ENCODE measurements around the gene MELTF. TPM values are rescaled to one million over a fixed set of nuclear protein-coding genes. Genes with fewer than 3 reads are reported as not detected.

Gene MELTF
- total RNA-seq, 1 experiment from 2014 or later: 9.2 TPM

GRCh38 chr3:196996454-196997265 lies 33.0 kb downstream of the MELTF start:
- Mint-ChIP-seq H3K27me3 (ENCODE audit: low read depth) (peaks cover 1% of the 10 kb centered on the region; the same call in 1 of the 2 replicates), H3K36me3 (ENCODE audit: insufficient read depth in 1 of 3, low read depth in 3 of 3) (no peaks in the 10 kb centered on the region), H3K4me1 (peaks cover under 1 to 8% of the 10 kb centered on the region in 2 experiments; a peak in 3 of 4 replicates), H3K4me3 (no peak overlapping the region), H3K9me3 (no peaks in the 10 kb centered on the region; a peak in 1 of 5 replicates), H3K27ac (no peak overlapping the region; a peak in 1 of 7 replicates)
- Histone ChIP-seq H3K27me3 (ENCODE audit: insufficient read depth, low read length) (0 out of 2 replicates have a peak, but pooled peaks cover 2% of the 10 kb centered on the region), H3K14ac (ENCODE audit: insufficient read depth, low read length) (no peak overlapping the region), H3K23me2 (ENCODE audit: insufficient read length, low read depth, low read length, poor library complexity, severe bottlenecking) (no peaks in the 10 kb centered on the region), H3T11ph (ENCODE audit: low read length) (no peak overlapping the region), H4K91ac (ENCODE audit: insufficient read length, low read depth, low read length) (no peak overlapping the region), H3K23ac (ENCODE audit: insufficient read length, low read depth, low read length) (no peak overlapping the region), H4K8ac (replicated peaks; ENCODE audit: insufficient read length, low read depth, low read length) (no peak overlapping the region), H4K20me1 (ENCODE audit: control insufficient read depth, insufficient read depth, insufficient read length) (no peaks in the 10 kb centered on the region), H2BK120ac (ENCODE audit: low read depth, low read length, poor library complexity, severe bottlenecking) (no peak overlapping the region), H3K4ac (ENCODE audit: low read depth, low read length) (no peak overlapping the region), H4K5ac (ENCODE audit: insufficient read length, low read depth, low read length) (no peak overlapping the region), H3K18ac (ENCODE audit: insufficient read length, low read depth, low read length) (no peak overlapping the region), H3K4me2 (ENCODE audit: insufficient read depth, insufficient read length, low read length) (no peak overlapping the region), H3K56ac (ENCODE audit: insufficient read length, low read depth, low read length) (no peak overlapping the region), H3K9me3 (ENCODE audit: control insufficient read depth, low read depth, low read length) (no peaks in the 10 kb centered on the region), H2BK5ac (ENCODE audit: insufficient read length, low read length) (no peak overlapping the region), H2BK15ac (ENCODE audit: low read depth, low read length) (no peak overlapping the region), H3K79me1 (ENCODE audit: insufficient read depth, low read depth, low read length, poor library complexity, severe bottlenecking) (no peaks in the 10 kb centered on the region), H2AK5ac (ENCODE audit: insufficient read length, low read length) (no peak overlapping the region), H2BK12ac (ENCODE audit: insufficient read length, low read depth, low read length) (no peak overlapping the region), H2BK20ac (ENCODE audit: low read depth, low read length, poor library complexity, severe bottlenecking) (no peak overlapping the region), H3K79me2 (ENCODE audit: insufficient read depth, low read length) (no peaks in the 10 kb centered on the region), H3K27ac (ENCODE audit: insufficient read length, low read depth, low read length) (no peak overlapping the region), H2AFZ (ENCODE audit: low read length) (no peak overlapping the region), H3K9ac (ENCODE audit: extremely low read depth, insufficient read length, low read length) (no peak overlapping the region), H3K4me1 (ENCODE audit: insufficient read depth, low read length) (no peaks in the 10 kb centered on the region)
- TF ChIP-seq CTCF (conservative IDR thresholded peaks at IDR 0.05): no peak
- WGBS (ENCODE audit: extremely low coverage, insufficient read length, low lambda C conversion rate): no CpG with 5 or more reads among the region's 17 CpGs
- peak; percentile 17 for DNase-seq

Data from H9 (cell line).